Astrocyte (in vitro differentiated cells and primary cell): ENCODE results near the gene CFI. TPM values are rescaled to one million over a fixed set of nuclear protein-coding genes. Genes with fewer than 3 reads are reported as not detected.
A peak's percentile ranks its signal among the peaks of the same experiment; 100 is the strongest.

Experiments used
- DNase-seq: peaks from one replicate; pipeline ENCODE4 v3.0.0-alpha.2; 2010; ENCODE audit warnings: low read depth
- FAIRE-seq: peaks from 2 replicates; lab custom pipeline; 2011; peaks lifted over from hg19 to GRCh38; lab: Jason Lieb, UNC
- H2AFZ ChIP-seq: 2 replicates; pipeline ENCODE4 v1.6.0; 2012; ENCODE audit warnings: low read depth, low read length, inconsistent platforms
- H3K27ac ChIP-seq: 2 replicates; pipeline ENCODE4 v1.5.1; 2011; ENCODE audit warnings: low read depth, low read length, inconsistent platforms
- H3K27me3 ChIP-seq: 2 replicates; pipeline ENCODE4 v1.6.0; 2011; ENCODE audit warnings: low read length, inconsistent platforms; ENCODE audit not compliant: insufficient read depth
- H3K36me3 ChIP-seq: 2 replicates; pipeline ENCODE4 v1.5.1; 2011; ENCODE audit warnings: low read length, inconsistent platforms; ENCODE audit not compliant: insufficient read depth
- H3K4me1 ChIP-seq: 2 replicates; pipeline ENCODE4 v1.5.1; 2011; ENCODE audit warnings: low read length, inconsistent platforms; ENCODE audit not compliant: insufficient read depth
- H3K4me2 ChIP-seq: 2 replicates; pipeline ENCODE4 v1.6.0; 2012; ENCODE audit warnings: low read length, inconsistent platforms
- H3K4me3 ChIP-seq: 2 replicates; pipeline ENCODE4 v1.5.1; 2011; ENCODE audit warnings: low read depth, mild to moderate bottlenecking, low read length, inconsistent platforms; ENCODE audit not compliant: insufficient read depth
- H3K79me2 ChIP-seq: 2 replicates; pipeline ENCODE4 v1.6.0; 2012; ENCODE audit warnings: mild to moderate bottlenecking, low read length, inconsistent platforms; ENCODE audit not compliant: insufficient read depth
- H3K9ac ChIP-seq: 2 replicates; pipeline ENCODE4 v1.6.0; 2012; ENCODE audit warnings: mild to moderate bottlenecking, low read length, inconsistent platforms
- H3K9me3 ChIP-seq: 2 replicates; pipeline ENCODE4 v1.5.1; 2012; ENCODE audit warnings: low read depth, mild to moderate bottlenecking, low read length, inconsistent platforms; ENCODE audit not compliant: insufficient read depth
- H4K20me1 ChIP-seq: 2 replicates; pipeline ENCODE4 v1.6.0; 2012; ENCODE audit warnings: low read length, inconsistent platforms; ENCODE audit not compliant: insufficient read depth
- H3K27ac Mint-ChIP-seq: one replicate; pipeline ENCODE4 v1.8.0; 2021; ENCODE audit warnings: mild to moderate bottlenecking, mixed read lengths; ENCODE audit not compliant: unreplicated experiment
- H3K27me3 Mint-ChIP-seq: one replicate; pipeline ENCODE4 v1.8.0; 2021; ENCODE audit warnings: low read depth, mixed read lengths; ENCODE audit not compliant: unreplicated experiment
- H3K36me3 Mint-ChIP-seq: one replicate; pipeline ENCODE4 v1.8.0; 2021; ENCODE audit warnings: low read depth, mixed read lengths; ENCODE audit not compliant: unreplicated experiment
- H3K4me1 Mint-ChIP-seq: one replicate; pipeline ENCODE4 v1.8.0; 2021; ENCODE audit warnings: low read depth, mixed read lengths; ENCODE audit not compliant: unreplicated experiment
- H3K4me3 Mint-ChIP-seq: one replicate; pipeline ENCODE4 v1.8.0; 2021; ENCODE audit warnings: mild to moderate bottlenecking, moderate library complexity, mixed read lengths; ENCODE audit not compliant: unreplicated experiment
- H3K9me3 Mint-ChIP-seq: one replicate; pipeline ENCODE4 v1.8.0; 2021; ENCODE audit warnings: mild to moderate bottlenecking, mixed read lengths; ENCODE audit not compliant: unreplicated experiment
- EZH2 ChIP-seq: IDR thresholded peaks from 2 replicates; pipeline ENCODE4 v1.6.1; 2012; ENCODE audit warnings: mild to moderate bottlenecking, low read length, inconsistent platforms; ENCODE audit not compliant: insufficient read depth
- total RNA-seq: library from RNA; stranded (reverse); gene quantifications from 2 replicates; pipeline ENCODE4 v1.2.1, GENCODE V29; 2021
- TF ChIP-seq, protein P1 (sequence below): IDR thresholded peaks from 2 replicates; pipeline ENCODE4 v1.5.1; 2011; ENCODE audit warnings: low read depth, mild to moderate bottlenecking, inconsistent platforms, low read length, moderate library complexity; ENCODE audit not compliant: insufficient read depth

The CFI gene
- total RNA-seq, 1 donor from 2014 or later = not detected

- Mint-ChIP-seq H3K27ac (no peak overlapping the region), H3K4me1 (peaks cover 17% of the 10 kb centered on the region), H3K36me3 (peaks cover 5% of the 10 kb centered on the region), H3K9me3 (no peaks in the 10 kb centered on the region), H3K4me3 (peak overlapping the region; percentile 99), H3K27me3 (no peaks in the 10 kb centered on the region)
- H3K9ac ChIP-seq = peak overlapping the region; percentile 91
- H3K4me2 ChIP-seq = peak overlapping the region; percentile 94
- H3K36me3 ChIP-seq = peaks cover 17% of the 10 kb centered on the region
- no peaks in the 10 kb centered on the region for H3K9me3 ChIP-seq
- H3K79me2 ChIP-seq = peaks cover 59% of the 10 kb centered on the region
- no peak for FAIRE-seq
- no peak for DNase-seq
- peak overlapping the region; percentile 89 for H3K4me3 ChIP-seq
- peaks cover 23% of the 10 kb centered on the region for H4K20me1 ChIP-seq
- no peaks in the 10 kb centered on the region for H3K27me3 ChIP-seq
- TF ChIP-seq, protein P1, sequence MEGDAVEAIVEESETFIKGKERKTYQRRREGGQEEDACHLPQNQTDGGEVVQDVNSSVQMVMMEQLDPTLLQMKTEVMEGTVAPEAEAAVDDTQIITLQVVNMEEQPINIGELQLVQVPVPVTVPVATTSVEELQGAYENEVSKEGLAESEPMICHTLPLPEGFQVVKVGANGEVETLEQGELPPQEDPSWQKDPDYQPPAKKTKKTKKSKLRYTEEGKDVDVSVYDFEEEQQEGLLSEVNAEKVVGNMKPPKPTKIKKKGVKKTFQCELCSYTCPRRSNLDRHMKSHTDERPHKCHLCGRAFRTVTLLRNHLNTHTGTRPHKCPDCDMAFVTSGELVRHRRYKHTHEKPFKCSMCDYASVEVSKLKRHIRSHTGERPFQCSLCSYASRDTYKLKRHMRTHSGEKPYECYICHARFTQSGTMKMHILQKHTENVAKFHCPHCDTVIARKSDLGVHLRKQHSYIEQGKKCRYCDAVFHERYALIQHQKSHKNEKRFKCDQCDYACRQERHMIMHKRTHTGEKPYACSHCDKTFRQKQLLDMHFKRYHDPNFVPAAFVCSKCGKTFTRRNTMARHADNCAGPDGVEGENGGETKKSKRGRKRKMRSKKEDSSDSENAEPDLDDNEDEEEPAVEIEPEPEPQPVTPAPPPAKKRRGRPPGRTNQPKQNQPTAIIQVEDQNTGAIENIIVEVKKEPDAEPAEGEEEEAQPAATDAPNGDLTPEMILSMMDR = no peak
- TF ChIP-seq EZH2 = no peak
- peaks cover 4% of the 10 kb centered on the region for H3K4me1 ChIP-seq
- peak overlapping the region; percentile 16 for H3K27ac ChIP-seq
- no peak overlapping the region for H2AFZ ChIP-seq
Measured at GRCh38 chr4:109816894-109817293, 15.1 kb upstream of the CFI start.

- Histone ChIP-seq H3K4me2 (peak overlapping the region; percentile 94), H4K20me1 (peaks cover 23% of the 10 kb centered on the region), H3K9me3 (no peaks in the 10 kb centered on the region), H3K36me3 (peaks cover 13% of the 10 kb centered on the region), H3K4me3 (peak overlapping the region; percentile 89), H3K27me3 (no peaks in the 10 kb centered on the region), H3K79me2 (peaks cover 55% of the 10 kb centered on the region), H3K9ac (peak overlapping the region; percentile 91), H2AFZ (peak overlapping the region; percentile 94), H3K4me1 (peaks cover 4% of the 10 kb centered on the region), H3K27ac (peak overlapping the region; percentile 90)
- Mint-ChIP-seq H3K9me3 (no peaks in the 10 kb centered on the region), H3K4me1 (peaks cover 17% of the 10 kb centered on the region), H3K27me3 (no peaks in the 10 kb centered on the region), H3K4me3 (peak overlapping the region; percentile 99), H3K27ac (peak overlapping the region; percentile 96), H3K36me3 (peaks cover 5% of the 10 kb centered on the region)
- no peak for FAIRE-seq
- DNase-seq = no peak
- TF ChIP-seq, protein P1 = no peak
- TF ChIP-seq EZH2 = no peak
Measured at GRCh38 chr4:109816082-109816442, 14.3 kb upstream of the CFI start.

GRCh38 chr4:109815151-109816081, 13.6 kb upstream of the CFI start, which contains the start of gene GAR1:
GAR1 (plus strand) TSS chr4:109815762; CDS start chr4:109816165, 403 bp downstream.
- Histone ChIP-seq H3K4me3 (peak within 1 kb of the TSS; percentile 89), H3K27ac (peak within 1 kb of the TSS; percentile 90), H4K20me1 (peaks cover 20% of the 10 kb centered on the region), H3K9me3 (no peaks in the 10 kb centered on the region), H3K36me3 (peaks cover 11% of the 10 kb centered on the region), H3K9ac (peak within 1 kb of the TSS; percentile 91), H2AFZ (peak within 1 kb of the TSS; percentile 94), H3K27me3 (no peaks in the 10 kb centered on the region), H3K79me2 (peaks cover 51% of the 10 kb centered on the region), H3K4me2 (peak within 1 kb of the TSS; percentile 94), H3K4me1 (peaks cover 4% of the 10 kb centered on the region)
- Mint-ChIP-seq H3K27me3 (no peaks in the 10 kb centered on the region), H3K27ac (peak within 1 kb of the TSS; percentile 96), H3K36me3 (peaks cover 3% of the 10 kb centered on the region), H3K4me3 (peak within 1 kb of the TSS; percentile 99), H3K9me3 (no peaks in the 10 kb centered on the region), H3K4me1 (peaks cover 16% of the 10 kb centered on the region)
- TF ChIP-seq, protein P1 = no peak
- TF ChIP-seq EZH2 = no peak
- FAIRE-seq (peak; percentile 89), DNase-seq (peak; percentile 95)
